ENCODE results near the gene EPB41L5. TPM values are rescaled to one million over a fixed set of nuclear protein-coding genes. Genes with fewer than 3 reads are reported as not detected.
A peak's percentile ranks its signal among the peaks of the same experiment; 100 is the strongest.

EPB41L5 gene
- total RNA-seq, 1 donor = 25.0 TPM

- TF ChIP-seq CTCF (IDR thresholded peaks at IDR 0.05; ENCODE audit: insufficient read depth, low read depth, low read length) = no peak
- no peak overlapping the region for H3K4me3 ChIP-seq (ENCODE audit: low read depth, low read length)
- DNase-seq (ENCODE audit: low read depth) = no peak
These were observed 205.3 kb downstream of the EPB41L5 start for GRCh38 chr2:120218181-120218580.

- no peak overlapping the region for H3K4me3 ChIP-seq (ENCODE audit: low read depth, low read length)
- TF ChIP-seq CTCF (IDR thresholded peaks at IDR 0.05; ENCODE audit: insufficient read depth, low read depth, low read length) = no peak
- no peak for DNase-seq (ENCODE audit: low read depth)
These were observed 206.4 kb downstream of the EPB41L5 start for GRCh38 chr2:120219291-120219690.

GRCh38 chr2:120219766-120220165 is 206.9 kb downstream of the EPB41L5 start:
- no peak for DNase-seq (ENCODE audit: low read depth)
- H3K4me3 ChIP-seq (ENCODE audit: low read depth, low read length) = no peak overlapping the region
- no peak for TF ChIP-seq CTCF (IDR thresholded peaks at IDR 0.05; ENCODE audit: insufficient read depth, low read depth, low read length)

- H3K4me3 ChIP-seq (ENCODE audit: low read depth, low read length) = no peak overlapping the region
- DNase-seq (ENCODE audit: low read depth) = no peak
- no peak for TF ChIP-seq CTCF (IDR thresholded peaks at IDR 0.05; ENCODE audit: insufficient read depth, low read depth, low read length)
These were observed 207.9 kb downstream of the EPB41L5 start for GRCh38 chr2:120220756-120221155.

- no peak for TF ChIP-seq CTCF (IDR thresholded peaks at IDR 0.05; ENCODE audit: insufficient read depth, low read depth, low read length)
- no peak for DNase-seq (ENCODE audit: low read depth)
- H3K4me3 ChIP-seq (ENCODE audit: low read depth, low read length) = no peak overlapping the region
These were observed 208.7 kb downstream of the EPB41L5 start for GRCh38 chr2:120221616-120222015.

- no peak for TF ChIP-seq CTCF (IDR thresholded peaks at IDR 0.05; ENCODE audit: insufficient read depth, low read depth, low read length)
- peak overlapping the region; percentile 69 for H3K4me3 ChIP-seq (ENCODE audit: low read depth, low read length)
- DNase-seq (ENCODE audit: low read depth) = no peak
These were observed 209.5 kb downstream of the EPB41L5 start for GRCh38 chr2:120222186-120223033.

Measured in fibroblast of villous mesenchyme (primary cell).